ENCODE measurements around the gene SF3A2.

Gene SF3A2

DNA sequence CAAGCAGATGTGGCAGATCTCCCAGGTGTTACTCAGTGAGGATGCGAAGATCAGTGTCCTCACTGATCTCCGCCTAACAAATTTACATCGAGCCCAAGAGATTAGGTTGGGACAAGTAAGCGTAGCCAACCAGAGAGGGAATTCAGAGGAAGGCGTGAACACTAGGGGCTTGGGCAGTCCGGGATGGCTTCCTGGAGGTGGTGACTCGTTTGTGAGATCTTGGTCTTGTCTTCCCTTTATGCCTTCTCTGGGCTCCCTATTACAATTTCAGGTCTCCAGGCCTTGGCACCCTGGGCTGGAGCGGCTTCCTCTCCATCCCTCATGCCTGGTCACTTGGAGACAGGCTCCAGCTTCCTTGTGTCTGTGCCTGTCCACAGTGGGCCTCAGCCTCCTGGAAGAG, 6.2 kb downstream of the SF3A2 start:
- no peak for DNase-seq

- DNase-seq: no peak
Observed at GRCh38 chr19:2243274-2244124, 6.9 kb downstream of the SF3A2 start.

- DNase-seq: no peak
Observed at GRCh38 chr19:2244125-2244411, 7.4 kb downstream of the SF3A2 start.

DNA sequence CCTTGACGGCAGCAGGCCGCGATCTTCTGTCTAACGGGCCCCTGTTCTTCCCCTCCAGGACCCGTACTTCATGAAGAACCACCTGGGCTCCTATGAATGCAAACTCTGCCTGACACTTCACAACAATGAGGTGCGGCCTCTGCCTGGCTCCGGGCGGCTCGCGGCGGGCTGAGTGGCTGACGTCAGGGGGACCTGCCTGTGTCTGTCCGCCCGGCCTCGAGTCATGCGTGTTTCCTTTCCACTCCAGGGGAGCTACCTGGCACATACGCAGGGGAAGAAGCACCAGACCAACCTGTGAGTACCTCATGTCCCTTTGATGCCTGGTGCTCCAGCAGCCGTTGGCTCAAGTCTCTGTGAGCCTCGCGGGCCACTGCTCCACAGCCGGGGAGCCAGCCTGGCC, 7.9 kb downstream of the SF3A2 start:
- no peak for DNase-seq

- no peak for DNase-seq
Observed at GRCh38 chr19:2245273-2245672, 8.6 kb downstream of the SF3A2 start.

DNA sequence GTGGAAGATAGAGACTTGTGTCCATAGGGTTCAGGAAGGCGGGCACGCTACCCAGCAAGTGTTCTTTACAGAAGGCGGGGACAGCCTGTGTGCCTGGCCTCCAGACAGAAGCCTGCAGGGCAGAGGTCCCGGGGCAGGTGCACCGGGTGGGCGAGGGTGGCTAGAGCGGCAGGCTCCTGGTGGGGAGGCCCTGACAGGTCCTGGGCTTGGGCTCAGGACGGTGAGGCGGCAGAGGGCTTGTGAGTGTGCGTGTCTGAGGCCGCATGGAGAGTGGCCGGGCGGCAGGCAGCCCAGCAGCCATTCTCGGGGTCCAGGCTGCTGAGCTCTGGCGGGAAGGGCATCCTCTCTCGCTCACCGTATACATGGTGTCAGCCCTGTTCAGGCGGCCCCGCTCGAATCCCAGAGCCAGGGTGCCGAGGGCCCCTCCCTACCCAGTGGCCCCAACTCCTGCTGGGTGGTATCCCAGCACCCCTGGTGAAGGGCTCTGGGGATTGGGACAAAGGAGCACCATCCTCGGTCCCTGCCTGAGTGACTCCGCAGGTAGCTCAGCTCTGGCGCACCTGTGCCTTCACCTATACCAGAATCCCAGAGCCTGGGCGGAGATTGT, 9.5 kb downstream of the SF3A2 start:
- DNase-seq: no peak

GRCh38 chr19:2246801-2247361, 10.3 kb downstream of the SF3A2 start:
- DNase-seq: no peak

- DNase-seq: no peak
Observed at GRCh38 chr19:2247433-2248101, 10.9 kb downstream of the SF3A2 start.

GRCh38 chr19:2248136-2249009, 11.7 kb downstream of the SF3A2 start:
- no peak for DNase-seq

DNA sequence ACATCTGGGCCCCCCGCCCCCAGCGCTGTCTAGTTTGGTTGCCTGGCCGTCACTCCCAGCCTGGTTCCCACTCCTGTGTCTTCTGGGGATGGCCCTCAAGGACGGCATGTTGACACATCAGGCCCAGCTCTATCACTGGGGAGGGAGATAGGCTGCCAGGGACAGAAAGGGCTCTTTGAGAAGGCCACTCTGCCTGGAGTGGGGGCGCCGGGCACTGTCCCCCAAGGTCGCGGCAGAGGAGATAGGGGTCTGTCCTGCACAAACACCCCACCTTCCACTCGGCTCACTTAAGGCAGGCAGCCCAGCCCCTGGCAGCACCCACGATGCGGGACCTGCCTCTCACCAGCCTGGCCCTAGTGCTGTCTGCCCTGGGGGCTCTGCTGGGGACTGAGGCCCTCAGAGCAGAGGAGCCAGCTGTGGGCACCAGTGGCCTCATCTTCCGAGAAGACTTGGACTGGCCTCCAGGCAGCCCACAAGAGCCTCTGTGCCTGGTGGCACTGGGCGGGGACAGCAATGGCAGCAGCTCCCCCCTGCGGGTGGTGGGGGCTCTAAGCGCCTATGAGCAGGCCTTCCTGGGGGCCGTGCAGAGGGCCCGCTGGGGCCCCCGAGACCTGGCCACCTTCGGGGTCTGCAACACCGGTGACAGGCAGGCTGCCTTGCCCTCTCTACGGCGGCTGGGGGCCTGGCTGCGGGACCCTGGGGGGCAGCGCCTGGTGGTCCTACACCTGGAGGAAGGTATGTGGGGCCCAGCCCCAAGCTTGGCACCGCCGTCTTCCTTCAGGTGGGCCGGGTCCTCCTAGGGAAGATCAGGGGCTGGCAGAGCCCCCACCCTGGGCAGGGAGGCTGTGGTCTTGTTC, 12.6 kb downstream of the SF3A2 start, which contains the start of gene AMH:
Gene AMH (plus strand): TSS at position 314 of the 857 bp plus-strand sequence. CDS start 10 bp downstream, at position 324.
- DNase-seq: no peak

DNA sequence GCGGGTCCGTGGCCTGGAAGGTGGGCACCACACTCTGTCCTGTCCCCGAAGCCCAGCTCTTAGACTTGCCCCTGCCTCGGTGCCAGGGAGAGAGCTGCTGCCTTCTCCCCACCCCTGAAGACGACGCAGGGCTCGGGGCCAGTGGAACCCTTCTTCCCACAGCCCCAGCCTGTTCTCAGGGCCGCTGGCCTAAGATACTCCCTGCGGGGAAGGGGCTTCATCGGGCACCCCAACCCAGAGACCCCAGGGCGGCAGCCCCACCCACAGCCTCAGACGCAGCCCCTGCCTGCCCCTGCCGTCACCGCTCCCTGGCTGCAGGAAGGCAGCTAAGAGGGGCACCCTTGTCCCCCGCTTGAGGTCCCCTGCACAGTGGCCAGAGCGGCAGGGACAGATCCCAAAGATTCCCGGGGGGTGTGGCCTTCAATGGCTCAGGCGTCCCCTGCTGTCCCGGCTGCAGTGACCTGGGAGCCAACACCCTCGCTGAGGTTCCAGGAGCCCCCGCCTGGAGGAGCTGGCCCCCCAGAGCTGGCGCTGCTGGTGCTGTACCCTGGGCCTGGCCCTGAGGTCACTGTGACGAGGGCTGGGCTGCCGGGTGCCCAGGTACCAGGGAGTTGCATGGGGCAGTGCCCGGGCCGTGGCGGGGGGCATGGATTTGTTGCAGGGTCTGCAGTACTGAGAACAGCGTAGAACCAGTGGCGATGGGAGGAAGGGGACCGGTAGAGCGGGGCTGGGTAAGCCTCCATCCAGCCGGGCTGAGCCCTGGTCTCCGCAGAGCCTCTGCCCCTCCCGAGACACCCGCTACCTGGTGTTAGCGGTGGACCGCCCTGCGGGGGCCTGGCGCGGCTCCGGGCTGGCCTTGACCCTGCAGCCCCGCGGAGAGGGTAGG, 13.5 kb downstream of the SF3A2 start:
- no peak for DNase-seq

DNA sequence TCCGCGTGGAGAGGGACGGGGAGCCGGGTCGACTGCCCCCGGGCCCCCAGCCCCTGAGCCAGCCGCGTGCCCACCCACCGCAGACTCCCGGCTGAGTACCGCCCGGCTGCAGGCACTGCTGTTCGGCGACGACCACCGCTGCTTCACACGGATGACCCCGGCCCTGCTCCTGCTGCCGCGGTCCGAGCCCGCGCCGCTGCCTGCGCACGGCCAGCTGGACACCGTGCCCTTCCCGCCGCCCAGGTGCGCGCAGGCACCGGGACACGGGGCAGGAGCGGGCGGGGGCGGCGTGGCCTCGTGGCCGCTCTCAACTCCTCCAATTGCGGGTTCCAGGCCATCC, 14.1 kb downstream of the SF3A2 start:
- no peak for DNase-seq

DNA sequence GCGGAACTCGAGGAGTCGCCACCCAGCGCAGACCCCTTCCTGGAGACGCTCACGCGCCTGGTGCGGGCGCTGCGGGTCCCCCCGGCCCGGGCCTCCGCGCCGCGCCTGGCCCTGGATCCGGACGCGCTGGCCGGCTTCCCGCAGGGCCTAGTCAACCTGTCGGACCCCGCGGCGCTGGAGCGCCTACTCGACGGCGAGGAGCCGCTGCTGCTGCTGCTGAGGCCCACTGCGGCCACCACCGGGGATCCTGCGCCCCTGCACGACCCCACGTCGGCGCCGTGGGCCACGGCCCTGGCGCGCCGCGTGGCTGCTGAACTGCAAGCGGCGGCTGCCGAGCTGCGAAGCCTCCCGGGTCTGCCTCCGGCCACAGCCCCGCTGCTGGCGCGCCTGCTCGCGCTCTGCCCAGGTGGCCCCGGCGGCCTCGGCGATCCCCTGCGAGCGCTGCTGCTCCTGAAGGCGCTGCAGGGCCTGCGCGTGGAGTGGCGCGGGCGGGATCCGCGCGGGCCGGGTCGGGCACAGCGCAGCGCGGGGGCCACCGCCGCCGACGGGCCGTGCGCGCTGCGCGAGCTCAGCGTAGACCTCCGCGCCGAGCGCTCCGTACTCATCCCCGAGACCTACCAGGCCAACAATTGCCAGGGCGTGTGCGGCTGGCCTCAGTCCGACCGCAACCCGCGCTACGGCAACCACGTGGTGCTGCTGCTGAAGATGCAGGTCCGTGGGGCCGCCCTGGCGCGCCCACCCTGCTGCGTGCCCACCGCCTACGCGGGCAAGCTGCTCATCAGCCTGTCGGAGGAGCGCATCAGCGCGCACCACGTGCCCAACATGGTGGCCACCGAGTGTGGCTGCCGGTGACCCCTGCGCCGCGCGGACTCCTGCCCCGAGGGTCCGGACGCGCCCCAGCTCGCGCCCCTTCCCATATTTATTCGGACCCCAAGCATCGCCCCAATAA, 14.8 kb downstream of the SF3A2 start:
- peak; percentile 73 for DNase-seq

DNA sequence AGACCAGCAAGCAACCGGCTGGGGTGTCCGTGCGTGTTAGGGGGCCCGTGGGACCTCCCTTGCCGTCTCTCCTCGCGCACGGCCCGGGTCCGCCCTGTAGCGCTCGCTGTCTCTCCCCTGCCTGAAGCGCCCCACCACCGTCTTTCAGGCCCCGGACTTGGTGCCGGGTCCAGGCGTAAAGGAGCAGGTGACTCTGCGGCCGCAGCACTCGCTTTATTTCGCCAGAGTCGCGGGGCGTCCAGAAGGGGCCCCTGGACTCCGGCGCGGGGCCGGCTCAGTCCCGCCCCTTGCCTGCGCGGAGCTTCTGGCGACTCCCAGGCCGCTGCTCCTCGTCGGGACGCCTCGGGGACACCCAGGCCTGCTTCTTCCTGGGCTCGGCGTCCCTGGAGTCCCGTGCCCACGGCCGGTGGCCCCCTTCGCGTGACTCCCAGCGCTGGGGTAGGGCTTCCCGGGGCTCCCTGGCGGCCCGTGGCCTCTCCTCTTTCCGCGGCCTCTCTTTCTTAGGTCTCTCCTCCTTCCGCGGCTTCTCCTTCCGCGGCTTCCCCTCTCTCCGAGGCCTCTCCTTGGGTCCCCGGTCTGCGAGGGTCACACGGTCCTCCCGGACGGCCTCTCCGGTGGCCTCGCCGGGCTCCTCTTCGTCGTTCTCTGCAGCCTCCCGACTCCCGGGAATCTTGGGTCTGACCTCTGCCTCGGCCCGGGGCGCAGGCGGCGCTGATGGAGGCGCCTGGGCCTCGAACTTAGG, 15.6 kb downstream of the SF3A2 start:
- DNase-seq: no peak

DNA sequence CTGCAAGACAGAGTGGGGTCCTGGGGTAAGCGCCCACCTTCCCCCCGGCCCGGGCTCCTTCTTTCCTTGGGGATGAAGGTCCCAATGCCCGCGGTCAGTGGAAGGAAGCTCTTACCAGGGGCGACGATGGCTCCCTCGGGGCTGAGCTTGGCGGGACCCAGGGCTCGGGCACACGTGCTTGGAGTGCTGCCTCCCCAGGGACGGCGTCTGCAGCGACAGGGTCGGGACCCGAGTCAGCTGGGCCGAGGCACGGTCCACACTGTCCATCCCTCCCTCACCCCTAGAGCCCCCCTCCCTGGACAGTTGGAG, 16.1 kb downstream of the SF3A2 start:
- DNase-seq: no peak

DNA sequence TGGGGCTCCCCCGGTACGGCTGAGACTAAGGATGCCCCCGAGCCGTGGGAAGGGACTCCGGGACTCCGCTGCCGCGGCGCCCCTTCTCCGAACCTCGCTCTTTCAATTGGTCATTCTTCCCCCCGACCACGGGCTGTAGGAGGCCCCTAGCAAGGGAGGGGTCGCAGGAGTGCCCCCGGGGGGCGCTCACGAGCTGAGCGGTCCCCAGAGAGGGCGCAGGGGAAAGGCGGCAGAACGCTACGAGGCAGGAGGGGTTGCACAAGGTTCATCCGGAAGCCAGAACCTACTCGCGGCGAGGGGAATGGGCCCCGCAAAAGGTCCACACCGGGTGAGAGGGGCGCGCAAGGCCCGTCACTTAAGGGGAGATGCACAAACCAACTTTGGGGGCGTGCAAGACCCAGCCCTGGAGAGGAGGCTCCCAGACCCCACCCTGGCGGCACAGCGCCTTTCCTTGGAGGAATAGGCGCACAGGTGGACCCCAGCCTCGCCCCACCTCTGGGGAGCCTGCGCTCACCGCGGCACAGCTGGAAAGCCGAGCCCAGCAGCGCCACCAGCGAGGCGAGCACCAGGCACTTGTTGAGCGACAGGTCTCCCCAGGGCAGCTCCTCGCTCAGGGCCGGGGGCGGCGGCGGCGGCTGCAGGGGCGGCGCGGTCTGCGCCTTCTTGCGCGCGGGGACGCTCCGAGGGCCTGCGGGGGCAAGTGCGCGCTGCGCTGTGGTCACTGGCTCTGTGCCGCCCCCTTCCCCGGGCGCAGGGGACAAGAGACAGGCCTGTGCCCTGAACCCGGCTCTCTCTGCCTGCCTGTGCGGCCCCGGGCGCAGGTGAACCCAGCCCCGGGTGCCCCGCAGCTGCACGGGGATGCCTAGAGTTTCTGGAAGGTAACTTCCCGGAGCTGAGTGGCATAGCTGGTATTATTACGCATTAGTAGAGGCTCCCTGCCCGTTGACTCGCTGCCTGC, 16.8 kb downstream of the SF3A2 start:
- peak; percentile 73 for DNase-seq

- DNase-seq: no peak
Observed at GRCh38 chr19:2254064-2254872, 17.6 kb downstream of the SF3A2 start.

Measured in activated CD8-positive, alpha-beta memory T cell treated with anti-CD3 and anti-CD28 coated beads, Interleukin-2, amount 50 U/mL, for 48 hours (primary cell).